ENCODE measurements around the gene AKAP13.

- TF ChIP-seq SP1 (IDR thresholded peaks at IDR 0.05) (no peak), FOXM1 (IDR thresholded peaks at IDR 0.05; ENCODE audit: borderline replicate concordance) (no peak)
Measured at GRCh38 chr15:85458764-85459163, 78.4 kb downstream of the AKAP13 start.

All from HEK293T (cell line).